HCT116 (cell line): ENCODE measurements around the gene DLK1. TPM values are rescaled to one million over a fixed set of nuclear protein-coding genes. Genes with fewer than 3 reads are reported as not detected.
A peak's percentile ranks its signal among the peaks of the same experiment; 100 is the strongest.

Experiments used
- ATAC-seq: fragments of 200-7000 bp; cut with Tn5 transposase; 2 replicates; pipeline ENCODE4 v1.9.1; 2020; ENCODE audit warnings: mild to moderate bottlenecking, moderate library complexity
- BruUV-seq: library from RNA; stranded (reverse); fragments of 400-500 nt; replicated peaks from 2 replicates; lab custom pipeline; 2021; lab: Mats Ljungman, UMichigan
- CTCF ChIA-PET: fragments of 300-600 bp; sonication (Branson Sonifier 250); formaldehyde crosslinking; loops from one replicate; lab custom pipeline; 2021; ENCODE audit warnings: antibody characterized with exemption; lab: Charles Lee
- POLR2A ChIA-PET: fragments of 300-600, 350-600 bp; sonication (Branson Sonifier 250); formaldehyde crosslinking; loops from one replicate; lab custom pipeline; 2021; ENCODE audit warnings: antibody characterized with exemption; lab: Charles Lee
- RAD21 ChIA-PET, 2 experiments: fragments of 300-600 bp; sonication (Branson Sonifier 250); formaldehyde crosslinking; loops; one replicate each; lab custom pipeline; 2023; ENCODE audit warnings: low total read pairs in 2 of 2; ENCODE audit not compliant: uncharacterized antibody in 2 of 2, unreplicated experiment in 2 of 2, low non-redundant PET in 1 of 2; lab: Charles Lee
- DNase-seq: peaks from one replicate; pipeline ENCODE4 v3.0.0-alpha.2; 2010; ENCODE audit warnings: low read depth, low spot score
- H2AFZ ChIP-seq: fragments of 200-600 bp; shearing (Covaris generic), sonication (generic); 2 replicates; pipeline ENCODE4 v1.6.1; 2017; ENCODE audit warnings: low read depth, mixed run types, mixed read lengths, antibody characterized with exemption, low read length; ENCODE audit not compliant: poor library complexity, severe bottlenecking
- H3K27ac ChIP-seq: 2 replicates; pipeline ENCODE4 v1.5.1; 2012; ENCODE audit warnings: low read depth, low read length
- H3K27me3 ChIP-seq: fragments of 200-600 bp; sonication (generic); 2 replicates; pipeline ENCODE4 v1.6.1; 2016; ENCODE audit warnings: mixed run types, low read length, mixed read lengths; ENCODE audit not compliant: insufficient read depth
- H3K36me3 ChIP-seq, 2 experiments: fragments of 200-500 bp in 1 of 2; fragments of 200-600 bp in 1 of 2; sonication (Bioruptor generic) in 1 of 2; sonication (generic) in 1 of 2; 2 replicates each; pipeline versions ENCODE4 v1.5.1 to v1.6.1; 2014 to 2016; ENCODE audit warnings: low read length in 2 of 2, inconsistent platforms in 1 of 2, mixed read lengths in 1 of 2, mixed run types in 1 of 2; ENCODE audit not compliant: insufficient read depth in 2 of 2, control insufficient read depth in 1 of 2
- H3K4me1 ChIP-seq, 2 experiments: fragments of 200-600 bp in 1 of 2; sonication (generic) in 1 of 2; 2 replicates each; pipeline versions ENCODE4 v1.5.1 to v1.6.1; 2012 to 2017; ENCODE audit warnings: low read length in 2 of 2, inconsistent platforms in 1 of 2, mild to moderate bottlenecking in 1 of 2, mixed read lengths in 1 of 2, mixed run types in 1 of 2, moderate library complexity in 1 of 2; ENCODE audit not compliant: insufficient read depth in 2 of 2, control insufficient read depth in 1 of 2
- H3K4me2 ChIP-seq: fragments of 200-600 bp; sonication (generic); 2 replicates; pipeline ENCODE4 v1.6.1; 2017; ENCODE audit warnings: mixed run types, low read length, mixed read lengths
- H3K4me3 ChIP-seq, 2 experiments: fragments of 200-600 bp in 1 of 2; sonication (generic) in 1 of 2; replicated peaks in 1 of 2; 2 replicates each; pipeline ENCODE4 v1.5.1; 2011 to 2016; ENCODE audit warnings: low read length in 2 of 2, control low read depth in 1 of 2, low read depth in 1 of 2, mild to moderate bottlenecking in 1 of 2, mixed read lengths in 1 of 2, mixed run types in 1 of 2
- H3K79me2 ChIP-seq: fragments of 200-600 bp; sonication (generic); 2 replicates; pipeline ENCODE4 v1.6.1; 2017; ENCODE audit warnings: mild to moderate bottlenecking, mixed run types, low read length, moderate library complexity, mixed read lengths; ENCODE audit not compliant: insufficient read depth
- H3K9ac ChIP-seq: fragments of 200-600 bp; sonication (generic); 2 replicates; pipeline ENCODE4 v1.6.1; 2016; ENCODE audit warnings: low read length, mixed read lengths
- H3K9me2 ChIP-seq: fragments of 200-600 bp; sonication (generic), shearing (Covaris generic); 2 replicates; pipeline ENCODE4 v1.6.1; 2017; ENCODE audit warnings: mixed run types, mild to moderate bottlenecking, moderate library complexity; ENCODE audit not compliant: insufficient read depth
- H3K9me3 ChIP-seq, 2 experiments: fragments of 200-500 bp in 1 of 2; fragments of 200-600 bp in 1 of 2; sonication (Bioruptor generic) in 1 of 2; sonication (generic) in 1 of 2; 2 replicates each; pipeline ENCODE4 v1.6.1; 2014 to 2017; ENCODE audit warnings: low read length in 2 of 2, mixed read lengths in 2 of 2, inconsistent platforms in 1 of 2, low read depth in 1 of 2, mild to moderate bottlenecking in 1 of 2, mixed run types in 1 of 2, moderate library complexity in 1 of 2; ENCODE audit not compliant: control insufficient read depth in 1 of 2, insufficient read depth in 1 of 2
- H4K20me1 ChIP-seq: fragments of 200-600 bp; sonication (generic), shearing (Covaris generic); 2 replicates; pipeline ENCODE4 v1.6.1; 2017; ENCODE audit warnings: mixed run types, mild to moderate bottlenecking, moderate library complexity; ENCODE audit not compliant: insufficient read depth
- CBX3 ChIP-seq: IDR thresholded peaks from 2 replicates; pipeline ENCODE4 v1.6.1; 2012; ENCODE audit warnings: low read depth
- CEBPB ChIP-seq: IDR thresholded peaks from 2 replicates; pipeline ENCODE4 v1.6.1; 2012; ENCODE audit warnings: low read depth
- ELF1 ChIP-seq: IDR thresholded peaks from 2 replicates; pipeline ENCODE4 v1.6.1; 2012; ENCODE audit warnings: low read depth, borderline replicate concordance
- EZH2 ChIP-seq: fragments of 200-600 bp; sonication (generic); IDR thresholded peaks from 2 replicates; pipeline ENCODE4 v1.6.1; 2017; ENCODE audit warnings: antibody characterized with exemption, mixed run types
- EZH2phosphoT487 ChIP-seq: fragments of 200-600 bp; IDR thresholded peaks from 2 replicates; pipeline ENCODE4 v1.6.1; 2018; ENCODE audit warnings: antibody characterized with exemption, borderline replicate concordance
- FOSL1 ChIP-seq: IDR thresholded peaks from 2 replicates; pipeline ENCODE4 v1.6.1; 2012; ENCODE audit warnings: low read depth
- JUND ChIP-seq: IDR thresholded peaks from 2 replicates; pipeline ENCODE4 v1.6.1; 2012
- POLR2AphosphoS5 ChIP-seq: IDR thresholded peaks from 2 replicates; pipeline ENCODE4 v1.6.1; 2011; ENCODE audit warnings: mild to moderate bottlenecking, low read depth, low read length, moderate library complexity
- RAD21 ChIP-seq: IDR thresholded peaks from 2 replicates; pipeline ENCODE4 v1.6.1; 2012; ENCODE audit warnings: low read depth, mild to moderate bottlenecking
- REST ChIP-seq: IDR thresholded peaks from 2 replicates; pipeline ENCODE4 v1.6.1; 2012; ENCODE audit warnings: low read depth
- SIN3A ChIP-seq: IDR thresholded peaks from 2 replicates; pipeline ENCODE4 v1.6.1; 2012; ENCODE audit warnings: low read depth
- SP1 ChIP-seq: IDR thresholded peaks from 2 replicates; pipeline ENCODE4 v1.6.1; 2012; ENCODE audit warnings: low read depth
- SRF ChIP-seq: IDR thresholded peaks from 2 replicates; pipeline ENCODE4 v1.6.1; 2012; ENCODE audit warnings: low read depth
- TCF7L2 ChIP-seq: IDR thresholded peaks from 2 replicates; pipeline ENCODE4 v1.7.0; 2011; ENCODE audit warnings: borderline replicate concordance, inconsistent platforms; ENCODE audit not compliant: insufficient read depth, insufficient read length; ENCODE audit errors: extremely low read depth
- YY1 ChIP-seq: IDR thresholded peaks from 2 replicates; pipeline ENCODE4 v1.6.1; 2011; ENCODE audit warnings: low read length, low read depth, moderate library complexity, mild to moderate bottlenecking; ENCODE audit not compliant: insufficient replicate concordance; ENCODE audit errors: extremely low read depth
- ZNF274 ChIP-seq: fragments of 200-500 bp; sonication (Bioruptor generic); IDR thresholded peaks from 2 replicates; pipeline ENCODE4 v1.6.1; 2014; ENCODE audit warnings: mild to moderate bottlenecking, low read depth, low read length, inconsistent platforms
- intact Hi-C: fragments of 100-400 bp; cut with micrococcal nuclease; formaldehyde crosslinking; loops from 2 replicates; pipeline ENCODE4 v1.10.0; 2022
- total RNA-seq: library from RNA; stranded (reverse); gene quantifications from one replicate; pipeline ENCODE4 v1.2.1, GENCODE V29; 2021; ENCODE audit not compliant: unreplicated experiment
- TF ChIP-seq, protein P1 (sequence below), 3 experiments: fragments of 200-600 bp in 1 of 3; sonication (generic) in 1 of 3; IDR thresholded peaks in 2 of 3; conservative IDR thresholded peaks in 1 of 3; 2 replicates each; pipeline ENCODE4 v1.5.1; 2012 to 2017; ENCODE audit warnings: low read depth in 2 of 3, low read length in 2 of 3, antibody characterized with exemption in 1 of 3, borderline replicate concordance in 1 of 3, control low read depth in 1 of 3, mild to moderate bottlenecking in 1 of 3, mixed read lengths in 1 of 3, mixed run types in 1 of 3, moderate library complexity in 1 of 3; ENCODE audit not compliant: insufficient read depth in 1 of 3
- TF ChIP-seq, protein P2 (sequence below): IDR thresholded peaks from 2 replicates; pipeline ENCODE4 v1.6.1; 2012
- TF ChIP-seq, protein P3 (sequence below): IDR thresholded peaks from 2 replicates; pipeline ENCODE4 v1.6.1; 2011; ENCODE audit warnings: mild to moderate bottlenecking, low read length, moderate library complexity; ENCODE audit not compliant: insufficient replicate concordance; ENCODE audit errors: extremely low read depth

The DLK1 gene
- total RNA-seq, 1 experiment from 2014 or later: 1.5 TPM

DNA sequence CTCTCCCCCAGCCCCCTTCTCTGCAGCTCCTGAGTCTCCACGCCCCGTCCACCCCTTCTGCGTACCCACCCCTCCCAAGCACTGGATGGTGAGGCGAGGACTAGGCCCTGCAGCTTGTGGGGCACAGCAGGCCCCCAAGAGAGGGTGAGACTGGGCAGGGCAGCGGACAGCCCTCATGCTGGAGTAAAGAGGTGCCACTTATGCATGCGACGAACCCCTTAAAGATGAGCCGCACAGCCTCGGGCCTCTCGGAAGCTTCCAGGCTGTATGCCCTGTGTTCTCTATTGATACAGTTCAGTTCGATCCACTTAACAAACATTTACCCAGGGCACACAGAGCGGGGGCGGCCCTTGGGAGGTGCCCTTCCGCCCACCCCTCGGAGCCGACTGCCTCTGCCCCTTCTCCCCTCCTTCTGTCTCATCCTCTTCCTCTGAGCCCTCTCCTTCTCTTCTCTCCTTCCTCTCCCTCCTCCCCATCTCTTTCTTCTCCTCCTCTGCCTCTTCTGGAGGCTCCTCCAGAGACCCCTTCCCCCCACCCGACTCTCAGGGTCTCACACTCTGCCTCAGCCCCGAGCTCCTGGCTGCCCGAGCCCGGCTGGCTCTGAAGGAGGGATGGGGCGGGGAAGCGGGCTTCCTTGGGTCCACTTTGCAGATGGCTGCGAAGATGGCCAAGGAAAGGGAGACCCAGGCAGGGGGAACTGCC, 32.7 kb upstream of the DLK1 start:
- peak overlapping the region; percentile 92; the same call in 1 of the 2 replicates for H3K4me2 ChIP-seq
- TF ChIP-seq SRF (no peak), EZH2phosphoT487 (no peak), TCF7L2 (no peak), RAD21 (no peak), REST (no peak), CEBPB (no peak), SIN3A (no peak), EZH2 (no peak), ZNF274 (no peak), CBX3 (no peak), JUND (no peak), FOSL1 (no peak), POLR2AphosphoS5 (no peak), ELF1 (no peak), SP1 (no peak), YY1 (no peak)
- TF ChIP-seq, protein P1, sequence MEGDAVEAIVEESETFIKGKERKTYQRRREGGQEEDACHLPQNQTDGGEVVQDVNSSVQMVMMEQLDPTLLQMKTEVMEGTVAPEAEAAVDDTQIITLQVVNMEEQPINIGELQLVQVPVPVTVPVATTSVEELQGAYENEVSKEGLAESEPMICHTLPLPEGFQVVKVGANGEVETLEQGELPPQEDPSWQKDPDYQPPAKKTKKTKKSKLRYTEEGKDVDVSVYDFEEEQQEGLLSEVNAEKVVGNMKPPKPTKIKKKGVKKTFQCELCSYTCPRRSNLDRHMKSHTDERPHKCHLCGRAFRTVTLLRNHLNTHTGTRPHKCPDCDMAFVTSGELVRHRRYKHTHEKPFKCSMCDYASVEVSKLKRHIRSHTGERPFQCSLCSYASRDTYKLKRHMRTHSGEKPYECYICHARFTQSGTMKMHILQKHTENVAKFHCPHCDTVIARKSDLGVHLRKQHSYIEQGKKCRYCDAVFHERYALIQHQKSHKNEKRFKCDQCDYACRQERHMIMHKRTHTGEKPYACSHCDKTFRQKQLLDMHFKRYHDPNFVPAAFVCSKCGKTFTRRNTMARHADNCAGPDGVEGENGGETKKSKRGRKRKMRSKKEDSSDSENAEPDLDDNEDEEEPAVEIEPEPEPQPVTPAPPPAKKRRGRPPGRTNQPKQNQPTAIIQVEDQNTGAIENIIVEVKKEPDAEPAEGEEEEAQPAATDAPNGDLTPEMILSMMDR (IDR thresholded peaks at IDR 0.05 in 2 of 3, conservative IDR thresholded peaks at IDR 0.05 in 1 of 3; ENCODE audit: borderline replicate concordance in 1 of 3, insufficient read depth in 1 of 3, low read depth in 2 of 3, low read length in 2 of 3): no peak
- TF ChIP-seq, protein P2, sequence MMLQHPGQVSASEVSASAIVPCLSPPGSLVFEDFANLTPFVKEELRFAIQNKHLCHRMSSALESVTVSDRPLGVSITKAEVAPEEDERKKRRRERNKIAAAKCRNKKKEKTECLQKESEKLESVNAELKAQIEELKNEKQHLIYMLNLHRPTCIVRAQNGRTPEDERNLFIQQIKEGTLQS: no peak
- TF ChIP-seq, protein P3, sequence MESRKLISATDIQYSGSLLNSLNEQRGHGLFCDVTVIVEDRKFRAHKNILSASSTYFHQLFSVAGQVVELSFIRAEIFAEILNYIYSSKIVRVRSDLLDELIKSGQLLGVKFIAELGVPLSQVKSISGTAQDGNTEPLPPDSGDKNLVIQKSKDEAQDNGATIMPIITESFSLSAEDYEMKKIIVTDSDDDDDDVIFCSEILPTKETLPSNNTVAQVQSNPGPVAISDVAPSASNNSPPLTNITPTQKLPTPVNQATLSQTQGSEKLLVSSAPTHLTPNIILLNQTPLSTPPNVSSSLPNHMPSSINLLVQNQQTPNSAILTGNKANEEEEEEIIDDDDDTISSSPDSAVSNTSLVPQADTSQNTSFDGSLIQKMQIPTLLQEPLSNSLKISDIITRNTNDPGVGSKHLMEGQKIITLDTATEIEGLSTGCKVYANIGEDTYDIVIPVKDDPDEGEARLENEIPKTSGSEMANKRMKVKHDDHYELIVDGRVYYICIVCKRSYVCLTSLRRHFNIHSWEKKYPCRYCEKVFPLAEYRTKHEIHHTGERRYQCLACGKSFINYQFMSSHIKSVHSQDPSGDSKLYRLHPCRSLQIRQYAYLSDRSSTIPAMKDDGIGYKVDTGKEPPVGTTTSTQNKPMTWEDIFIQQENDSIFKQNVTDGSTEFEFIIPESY: no peak
- no TSS peak for BruUV-seq
- no peaks in the 10 kb centered on the region for H4K20me1 ChIP-seq
- no peaks in the 10 kb centered on the region for H3K27me3 ChIP-seq
- no peaks in the 10 kb centered on the region for H3K9me2 ChIP-seq
- ATAC-seq (no peak), DNase-seq (no peak)
- RAD21 ChIA-PET: no interaction called here
- 0 out of 4 replicates have a peak, but pooled peaks cover 0 to 3% of the 10 kb centered on the region in 2 experiments for H3K36me3 ChIP-seq
- peaks cover 18% of the 10 kb centered on the region; the same call in 1 of the 2 replicates for H3K79me2 ChIP-seq
- no peak overlapping the region for H2AFZ ChIP-seq
- CTCF ChIA-PET: interaction anchor here (1.0 to 1.4 kb wide), 3 partner anchors 31 to 309 kb away, joined by 5 to 6 read pairs (median 6); no protein-coding TSS in a partner anchor
- H3K4me3 ChIP-seq: no peak overlapping the region
- intact Hi-C loops: no loop called here
- H3K9ac ChIP-seq: peak overlapping the region; percentile 90
- peaks cover 43 to 73% of the 10 kb centered on the region in 2 experiments for H3K4me1 ChIP-seq
- H3K9me3 ChIP-seq: no peaks in the 10 kb centered on the region
- peak overlapping the region; percentile 92 for H3K27ac ChIP-seq
- POLR2A ChIA-PET: interaction anchor here (0.7 to 1.4 kb wide), 8 partner anchors 8 to 369 kb away, joined by 3 to 5 read pairs (median 4); no protein-coding TSS in a partner anchor
